ENCODE measurements around the gene ATP13A3.

Gene ATP13A3

GRCh38 chr3:194431554-194431953, 55.2 kb downstream of the ATP13A3 start:
- H3K36me3 ChIP-seq (ENCODE audit: control insufficient read depth in 1 of 2, insufficient read depth in 2 of 2, low read length in 2 of 2): peaks cover 62 to 63% of the 10 kb centered on the region in 2 donors
- H3K4me3 ChIP-seq (ENCODE audit: low read depth in 1 of 2, low read length in 2 of 2): no peak overlapping the region
- no peaks in the 10 kb centered on the region for H3K9me3 ChIP-seq (ENCODE audit: control insufficient read depth in 1 of 2, low read length in 2 of 2)
- H3K27me3 ChIP-seq (ENCODE audit: low read depth, low read length): no peaks in the 10 kb centered on the region
- H3K4me1 ChIP-seq (ENCODE audit: control insufficient read depth in 1 of 2, insufficient read depth in 2 of 2, low read length in 2 of 2): no peaks in the 10 kb centered on the region
- H3K27ac ChIP-seq (ENCODE audit: low read length): no peak overlapping the region

- H3K36me3 ChIP-seq (ENCODE audit: control insufficient read depth in 1 of 2, insufficient read depth in 2 of 2, low read length in 2 of 2): peaks cover 42 to 44% of the 10 kb centered on the region in 2 donors
- no peaks in the 10 kb centered on the region for H3K4me1 ChIP-seq (ENCODE audit: control insufficient read depth in 1 of 2, insufficient read depth in 2 of 2, low read length in 2 of 2)
- no peaks in the 10 kb centered on the region for H3K27me3 ChIP-seq (ENCODE audit: low read depth, low read length)
Measured at GRCh38 chr3:194425399-194425798, 61.4 kb downstream of the ATP13A3 start.

GRCh38 chr3:194424953-194425352, 61.8 kb downstream of the ATP13A3 start:
- Histone ChIP-seq H3K36me3 (ENCODE audit: control insufficient read depth in 1 of 2, insufficient read depth in 2 of 2, low read length in 2 of 2) (peaks cover 40 to 43% of the 10 kb centered on the region in 2 donors), H3K4me3 (ENCODE audit: low read depth in 1 of 2, low read length in 2 of 2) (no peak overlapping the region), H3K27ac (ENCODE audit: low read length) (no peak overlapping the region), H3K4me1 (ENCODE audit: control insufficient read depth in 1 of 2, insufficient read depth in 2 of 2, low read length in 2 of 2) (no peaks in the 10 kb centered on the region), H3K9me3 (ENCODE audit: control insufficient read depth in 1 of 2, low read length in 2 of 2) (no peaks in the 10 kb centered on the region), H3K27me3 (ENCODE audit: low read depth, low read length) (no peaks in the 10 kb centered on the region)

More at GRCh38 chr3:194425399-194425798, 61.4 kb downstream of the ATP13A3 start:
- Histone ChIP-seq H3K27ac (ENCODE audit: low read length) (no peak overlapping the region), H3K4me3 (ENCODE audit: low read depth in 1 of 2, low read length in 2 of 2) (no peak overlapping the region), H3K9me3 (ENCODE audit: control insufficient read depth in 1 of 2, low read length in 2 of 2) (no peaks in the 10 kb centered on the region)

- no peak overlapping the region for H3K27ac ChIP-seq (ENCODE audit: low read length)
- H3K4me3 ChIP-seq (ENCODE audit: low read depth in 1 of 2, low read length in 2 of 2): no peak overlapping the region
- peaks cover 36 to 39% of the 10 kb centered on the region in 2 donors for H3K36me3 ChIP-seq (ENCODE audit: control insufficient read depth in 1 of 2, insufficient read depth in 2 of 2, low read length in 2 of 2)
- H3K4me1 ChIP-seq (ENCODE audit: control insufficient read depth in 1 of 2, insufficient read depth in 2 of 2, low read length in 2 of 2): no peaks in the 10 kb centered on the region
- H3K27me3 ChIP-seq (ENCODE audit: low read depth, low read length): no peaks in the 10 kb centered on the region
- H3K9me3 ChIP-seq (ENCODE audit: control insufficient read depth in 1 of 2, low read length in 2 of 2): no peaks in the 10 kb centered on the region
Measured at GRCh38 chr3:194424373-194424772, 62.4 kb downstream of the ATP13A3 start.

- H3K27me3 ChIP-seq (ENCODE audit: low read depth, low read length): no peaks in the 10 kb centered on the region
- no peak overlapping the region for H3K4me3 ChIP-seq (ENCODE audit: low read depth in 1 of 2, low read length in 2 of 2)
- peaks cover 38 to 44% of the 10 kb centered on the region in 2 donors for H3K36me3 ChIP-seq (ENCODE audit: control insufficient read depth in 1 of 2, insufficient read depth in 2 of 2, low read length in 2 of 2)
Measured at GRCh38 chr3:194423317-194423716, 63.5 kb downstream of the ATP13A3 start.

GRCh38 chr3:194422188-194422587, 64.6 kb downstream of the ATP13A3 start:
- Histone ChIP-seq H3K9me3 (ENCODE audit: control insufficient read depth in 1 of 2, low read length in 2 of 2) (no peaks in the 10 kb centered on the region), H3K4me1 (ENCODE audit: control insufficient read depth in 1 of 2, insufficient read depth in 2 of 2, low read length in 2 of 2) (no peaks in the 10 kb centered on the region), H3K27me3 (ENCODE audit: low read depth, low read length) (no peaks in the 10 kb centered on the region), H3K4me3 (ENCODE audit: low read depth in 1 of 2, low read length in 2 of 2) (no peak overlapping the region), H3K27ac (ENCODE audit: low read length) (no peak overlapping the region), H3K36me3 (ENCODE audit: control insufficient read depth in 1 of 2, insufficient read depth in 2 of 2, low read length in 2 of 2) (peaks cover 38 to 44% of the 10 kb centered on the region in 2 donors)

More at GRCh38 chr3:194423317-194423716, 63.5 kb downstream of the ATP13A3 start:
- no peaks in the 10 kb centered on the region for H3K4me1 ChIP-seq (ENCODE audit: control insufficient read depth in 1 of 2, insufficient read depth in 2 of 2, low read length in 2 of 2)
- H3K27ac ChIP-seq (ENCODE audit: low read length): no peak overlapping the region
- no peaks in the 10 kb centered on the region for H3K9me3 ChIP-seq (ENCODE audit: control insufficient read depth in 1 of 2, low read length in 2 of 2)

GRCh38 chr3:194418671-194419070, 68.1 kb downstream of the ATP13A3 start:
- Histone ChIP-seq H3K9me3 (ENCODE audit: control insufficient read depth in 1 of 2, low read length in 2 of 2) (no peaks in the 10 kb centered on the region), H3K4me3 (ENCODE audit: low read depth in 1 of 2, low read length in 2 of 2) (no peak overlapping the region)

GRCh38 chr3:194407423-194407822, 79.4 kb downstream of the ATP13A3 start:
- H3K36me3 ChIP-seq (ENCODE audit: control insufficient read depth in 1 of 2, insufficient read depth in 2 of 2, low read length in 2 of 2): peaks cover 0 to 10% of the 10 kb centered on the region in 2 donors
- H3K27ac ChIP-seq (ENCODE audit: low read length): no peak overlapping the region
- H3K9me3 ChIP-seq (ENCODE audit: control insufficient read depth in 1 of 2, low read length in 2 of 2): no peaks in the 10 kb centered on the region
- H3K4me3 ChIP-seq (ENCODE audit: low read depth in 1 of 2, low read length in 2 of 2): no peak overlapping the region
- H3K4me1 ChIP-seq (ENCODE audit: control insufficient read depth in 1 of 2, insufficient read depth in 2 of 2, low read length in 2 of 2): no peaks in the 10 kb centered on the region
- no peaks in the 10 kb centered on the region for H3K27me3 ChIP-seq (ENCODE audit: low read depth, low read length)

More at GRCh38 chr3:194418671-194419070, 68.1 kb downstream of the ATP13A3 start:
- Histone ChIP-seq H3K36me3 (ENCODE audit: control insufficient read depth in 1 of 2, insufficient read depth in 2 of 2, low read length in 2 of 2) (peaks cover 19 to 30% of the 10 kb centered on the region in 2 donors), H3K4me1 (ENCODE audit: control insufficient read depth in 1 of 2, insufficient read depth in 2 of 2, low read length in 2 of 2) (no peaks in the 10 kb centered on the region), H3K27me3 (ENCODE audit: low read depth, low read length) (no peaks in the 10 kb centered on the region), H3K27ac (ENCODE audit: low read length) (no peak overlapping the region)

- Histone ChIP-seq H3K4me1 (ENCODE audit: control insufficient read depth in 1 of 2, insufficient read depth in 2 of 2, low read length in 2 of 2) (no peaks in the 10 kb centered on the region), H3K9me3 (ENCODE audit: control insufficient read depth in 1 of 2, low read length in 2 of 2) (no peaks in the 10 kb centered on the region), H3K36me3 (ENCODE audit: control insufficient read depth in 1 of 2, insufficient read depth in 2 of 2, low read length in 2 of 2) (peaks cover 0 to 3% of the 10 kb centered on the region in 2 donors), H3K27me3 (ENCODE audit: low read depth, low read length) (no peaks in the 10 kb centered on the region), H3K4me3 (ENCODE audit: low read depth in 1 of 2, low read length in 2 of 2) (no peak overlapping the region), H3K27ac (ENCODE audit: low read length) (no peak overlapping the region)
Measured at GRCh38 chr3:194405766-194406165, 81.0 kb downstream of the ATP13A3 start.

GRCh38 chr3:194404365-194405140, 82.2 kb downstream of the ATP13A3 start:
- no peak overlapping the region for H3K4me3 ChIP-seq (ENCODE audit: low read depth in 1 of 2, low read length in 2 of 2)
- no peaks in the 10 kb centered on the region for H3K9me3 ChIP-seq (ENCODE audit: control insufficient read depth in 1 of 2, low read length in 2 of 2)
- no peak overlapping the region for H3K27ac ChIP-seq (ENCODE audit: low read length)
- peaks cover 0 to 3% of the 10 kb centered on the region in 2 donors for H3K36me3 ChIP-seq (ENCODE audit: control insufficient read depth in 1 of 2, insufficient read depth in 2 of 2, low read length in 2 of 2)
- H3K27me3 ChIP-seq (ENCODE audit: low read depth, low read length): no peaks in the 10 kb centered on the region
- H3K4me1 ChIP-seq (ENCODE audit: control insufficient read depth in 1 of 2, insufficient read depth in 2 of 2, low read length in 2 of 2): no peaks in the 10 kb centered on the region

- Histone ChIP-seq H3K4me3 (ENCODE audit: low read depth in 1 of 2, low read length in 2 of 2) (no peak overlapping the region), H3K4me1 (ENCODE audit: control insufficient read depth in 1 of 2, insufficient read depth in 2 of 2, low read length in 2 of 2) (peaks cover 0 to 9% of the 10 kb centered on the region in 2 donors), H3K36me3 (ENCODE audit: control insufficient read depth in 1 of 2, insufficient read depth in 2 of 2, low read length in 2 of 2) (peaks cover 0 to 3% of the 10 kb centered on the region in 2 donors), H3K27ac (ENCODE audit: low read length) (no peak overlapping the region), H3K27me3 (ENCODE audit: low read depth, low read length) (peaks cover 9% of the 10 kb centered on the region), H3K9me3 (ENCODE audit: control insufficient read depth in 1 of 2, low read length in 2 of 2) (no peaks in the 10 kb centered on the region)
Measured at GRCh38 chr3:194401868-194402329, 84.9 kb downstream of the ATP13A3 start.
